Measurements from ENCODE around the gene FRMD3.

FRMD3 gene

DNA sequence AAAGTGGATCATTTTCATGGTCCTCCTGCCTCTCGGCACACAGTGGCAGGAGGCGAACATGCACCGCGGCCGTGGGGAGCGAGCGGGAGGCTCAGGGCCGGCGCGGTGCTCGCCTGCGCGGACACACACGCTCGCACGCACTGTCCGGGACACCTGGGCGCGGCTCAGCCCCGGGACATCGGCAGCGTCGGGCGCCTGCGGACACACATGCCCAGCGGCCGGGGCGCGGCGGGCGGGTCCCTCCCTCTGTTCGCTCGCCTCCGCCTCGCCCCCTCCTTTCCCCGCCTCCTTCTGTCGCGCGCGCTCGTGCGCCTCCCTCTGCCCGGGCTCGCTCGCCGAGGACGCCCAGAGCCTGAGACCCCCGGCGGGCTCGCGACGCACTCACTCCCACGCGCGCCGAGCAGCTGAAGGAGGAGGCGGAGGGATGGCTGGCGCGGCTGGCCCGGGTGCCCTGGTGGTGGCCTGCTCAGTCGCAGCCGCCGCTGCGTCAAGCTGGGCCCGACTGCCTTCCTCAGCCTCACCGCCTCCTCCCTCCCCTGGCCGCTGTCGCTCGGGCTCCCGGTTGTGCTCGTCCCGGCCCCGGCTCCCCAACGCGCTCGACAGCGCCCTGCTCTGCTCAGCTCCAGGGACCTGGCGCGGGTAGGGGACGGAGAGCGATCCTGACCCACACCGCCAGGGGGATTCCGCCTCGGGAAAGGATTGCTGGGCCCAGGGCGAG is at the start of gene FRMD3:
Gene FRMD3, minus strand, starts transcription at position 230 of the 718 bp plus-strand sequence. Its CDS starts 170 bp downstream, at position 60.
- DNase-seq (ENCODE audit: low read depth), result peak; percentile 12

- no peak for DNase-seq (ENCODE audit: low read depth)
These were observed 46.8 kb upstream of the FRMD3 start for GRCh38 chr9:83584995-83585394.

DNA sequence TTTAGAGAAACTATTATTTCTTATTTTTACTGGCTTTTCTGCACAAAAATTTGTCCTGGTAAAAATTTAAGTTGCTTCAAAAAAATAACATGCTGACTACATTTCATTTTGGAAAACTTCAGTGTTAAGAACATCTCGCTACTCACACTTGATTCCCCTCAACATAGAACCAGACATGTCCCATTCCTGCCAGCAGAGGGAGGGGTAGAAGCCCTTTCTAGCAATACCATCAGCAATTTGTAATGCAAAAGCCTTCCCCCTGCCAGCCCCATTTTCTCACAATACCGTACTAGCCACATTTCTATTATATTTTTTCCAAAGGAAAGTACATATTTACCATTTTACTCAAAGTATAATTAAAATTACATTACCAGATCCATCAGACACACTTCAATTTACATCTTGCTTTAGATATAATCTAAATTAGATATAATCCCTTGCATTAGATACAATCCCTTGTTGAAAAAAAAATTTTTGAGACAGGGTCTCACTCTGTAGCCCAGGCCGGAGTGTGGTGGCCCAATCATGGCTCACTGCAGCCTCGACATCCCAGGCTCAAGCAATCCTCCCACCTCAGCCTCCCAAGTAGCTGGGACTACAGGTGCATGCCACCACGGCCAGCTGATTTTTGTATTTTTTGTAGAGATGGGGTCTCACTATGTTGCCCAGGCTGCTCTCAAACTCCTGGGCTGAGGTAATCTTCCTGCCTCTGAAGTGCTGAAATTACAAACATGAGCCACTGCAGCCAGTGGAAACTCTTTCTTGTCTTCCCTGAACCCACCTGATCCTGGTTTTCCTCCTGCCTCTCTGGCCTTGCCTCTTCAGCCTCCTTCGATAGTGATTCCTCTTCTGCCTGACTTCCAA is 45.2 kb upstream of the FRMD3 start:
- DNase-seq (ENCODE audit: low read depth), result no peak

DNA sequence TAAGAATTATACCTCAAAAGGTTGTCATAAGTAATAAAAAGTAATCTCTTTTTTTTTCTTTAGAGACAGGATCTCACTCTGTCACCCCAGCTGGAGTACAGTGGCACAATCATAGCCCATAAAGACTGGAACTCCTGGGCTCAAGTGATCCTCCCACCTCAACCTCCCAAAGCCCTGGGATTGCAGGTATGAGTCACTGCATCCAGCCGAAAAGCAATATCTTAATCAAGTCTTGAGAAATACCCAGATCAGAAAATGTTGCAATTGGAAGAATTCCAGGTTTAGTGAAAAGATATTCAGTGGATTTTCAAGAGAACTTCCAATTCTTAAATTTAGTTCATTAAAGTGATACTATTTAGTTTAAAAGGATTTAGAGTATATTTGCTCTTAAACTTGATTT is 43.8 kb upstream of the FRMD3 start:
- DNase-seq (ENCODE audit: low read depth), result no peak

DNA sequence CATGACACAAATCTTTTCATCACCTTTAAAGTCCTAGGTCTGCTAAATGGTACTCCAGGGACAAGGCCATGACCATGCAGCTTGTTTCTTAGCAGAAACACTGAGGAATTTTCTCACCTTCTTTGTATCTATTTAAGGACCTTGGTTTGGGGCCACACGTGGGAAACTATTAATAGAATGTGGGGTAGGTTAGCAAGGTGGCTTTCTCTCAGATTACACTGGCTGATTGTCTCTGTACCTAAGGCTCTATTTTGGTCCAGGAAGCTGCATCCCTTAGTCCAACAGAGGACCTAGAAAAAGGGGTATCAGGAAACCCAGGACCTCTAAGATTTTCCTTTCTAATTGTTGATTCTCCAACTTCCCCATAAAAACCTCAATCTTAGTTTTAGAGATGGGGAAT is 36.3 kb upstream of the FRMD3 start:
- DNase-seq (ENCODE audit: low read depth), result no peak

GRCh38 chr9:83572524-83572923 is 34.3 kb upstream of the FRMD3 start:
- DNase-seq (ENCODE audit: low read depth), result no peak

- no peak for DNase-seq (ENCODE audit: low read depth)
These were observed 32.2 kb upstream of the FRMD3 start for GRCh38 chr9:83570359-83570758.

- no peak for DNase-seq (ENCODE audit: low read depth)
These were observed 31.1 kb upstream of the FRMD3 start for GRCh38 chr9:83569326-83569725.

- DNase-seq (ENCODE audit: low read depth), result no peak
These were observed 25.2 kb upstream of the FRMD3 start for GRCh38 chr9:83563360-83563759.

GRCh38 chr9:83560169-83560826 is 22.1 kb upstream of the FRMD3 start:
- no peak for DNase-seq (ENCODE audit: low read depth)

GRCh38 chr9:83557771-83558170 is 19.6 kb upstream of the FRMD3 start:
- no peak for DNase-seq (ENCODE audit: low read depth)

DNA sequence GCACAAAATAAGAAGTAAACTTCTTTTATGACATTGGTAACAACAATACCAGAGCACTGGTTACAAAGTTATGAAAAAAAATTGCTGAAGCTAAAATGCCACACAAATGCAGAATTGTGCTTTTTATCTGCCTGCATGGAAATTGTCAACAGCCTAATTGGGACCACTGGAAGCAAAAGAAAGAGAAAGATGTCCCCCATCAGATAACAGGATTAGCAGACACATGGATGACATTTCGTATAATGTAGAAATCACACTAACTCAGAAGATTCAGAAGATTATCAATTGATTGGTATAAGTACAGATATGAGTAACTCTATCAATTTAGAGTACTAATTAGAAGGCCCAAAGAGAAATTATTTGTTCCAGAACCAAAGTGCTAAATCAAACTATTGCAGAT is 19.1 kb upstream of the FRMD3 start:
- DNase-seq (ENCODE audit: low read depth), result no peak

- DNase-seq (ENCODE audit: low read depth), result no peak
These were observed 16.1 kb upstream of the FRMD3 start for GRCh38 chr9:83554278-83554677.

GRCh38 chr9:83544002-83544698 is 5.9 kb upstream of the FRMD3 start:
- DNase-seq (ENCODE audit: low read depth), result no peak

- no peak for DNase-seq (ENCODE audit: low read depth)
These were observed 663 bp upstream of the FRMD3 start for GRCh38 chr9:83538890-83539238.

- DNase-seq (ENCODE audit: low read depth), result no peak
These were observed 650 bp downstream of the FRMD3 start for GRCh38 chr9:83537331-83538171.

DNA sequence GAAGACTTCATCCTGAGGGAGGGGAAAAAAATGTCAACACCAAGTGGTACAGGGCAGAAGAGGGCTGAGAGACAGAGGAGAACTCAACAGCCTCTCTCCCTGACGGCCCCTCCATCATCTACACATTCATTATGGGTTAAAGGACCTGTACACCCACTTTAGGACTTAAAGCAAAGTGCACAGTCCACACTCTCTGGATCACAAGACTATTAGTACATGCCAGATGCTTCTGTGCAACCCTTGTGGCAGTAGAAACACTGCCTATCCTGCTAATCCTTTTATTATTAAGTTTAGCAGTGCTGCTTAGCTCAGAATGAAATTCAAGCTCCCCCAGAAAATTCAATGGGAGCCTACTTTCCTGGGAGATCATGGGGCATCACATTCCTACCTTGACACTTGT is 1.9 kb downstream of the FRMD3 start:
- DNase-seq (ENCODE audit: low read depth), result no peak

DNA sequence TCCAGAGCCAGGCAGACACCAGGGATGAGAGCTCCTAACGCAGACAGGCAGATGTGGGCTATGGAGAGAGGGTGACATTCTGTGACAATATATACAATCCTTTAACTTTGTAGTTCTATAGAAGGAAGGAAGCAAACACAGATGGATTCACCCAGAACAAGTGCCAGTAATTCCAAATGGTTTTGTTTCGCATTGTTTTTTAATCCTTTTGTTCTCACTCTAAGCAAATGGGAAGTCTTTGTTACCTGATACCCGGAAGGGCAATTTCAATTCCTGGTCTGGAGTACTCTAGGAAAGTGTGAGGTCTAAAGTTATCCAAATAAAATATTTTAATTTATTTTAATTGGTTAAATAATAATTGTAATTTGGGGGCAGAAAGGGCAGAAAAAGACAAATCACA is 2.5 kb downstream of the FRMD3 start:
- no peak for DNase-seq (ENCODE audit: low read depth)

- no peak for DNase-seq (ENCODE audit: low read depth)
These were observed 4.9 kb downstream of the FRMD3 start for GRCh38 chr9:83533296-83533695.

GRCh38 chr9:83526901-83527300 is 11.3 kb downstream of the FRMD3 start:
- DNase-seq (ENCODE audit: low read depth), result no peak

DNA sequence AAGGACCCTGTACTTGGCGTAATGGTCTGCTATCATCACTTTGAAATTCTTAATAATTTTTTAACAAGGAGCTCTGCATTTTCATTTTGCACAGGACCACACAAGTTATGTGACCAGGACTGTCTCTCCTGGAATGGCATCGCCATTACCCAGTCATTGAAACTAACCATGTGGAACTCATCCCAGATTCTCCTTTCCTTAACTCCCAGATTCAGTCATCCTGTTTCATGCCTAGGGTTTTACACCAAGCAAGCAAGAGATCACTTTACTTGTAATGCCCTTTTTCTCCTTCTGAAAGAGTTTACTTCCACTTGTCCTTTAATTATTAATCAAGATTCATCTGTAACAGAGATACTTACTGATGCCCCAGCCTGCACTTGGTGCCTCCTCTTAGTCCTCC is 12.0 kb downstream of the FRMD3 start:
- DNase-seq (ENCODE audit: low read depth), result no peak
